HG02571 (cell line): ENCODE measurements around the gene TSG101.

Experiments
- ATAC-seq: cut with Tn5 transposase; IDR thresholded peaks from one replicate; pipeline ENCODE4 v1.9.1; 2021; ENCODE audit warnings: mild to moderate bottlenecking, moderate library complexity; ENCODE audit not compliant: unreplicated experiment

Gene TSG101, protein sequence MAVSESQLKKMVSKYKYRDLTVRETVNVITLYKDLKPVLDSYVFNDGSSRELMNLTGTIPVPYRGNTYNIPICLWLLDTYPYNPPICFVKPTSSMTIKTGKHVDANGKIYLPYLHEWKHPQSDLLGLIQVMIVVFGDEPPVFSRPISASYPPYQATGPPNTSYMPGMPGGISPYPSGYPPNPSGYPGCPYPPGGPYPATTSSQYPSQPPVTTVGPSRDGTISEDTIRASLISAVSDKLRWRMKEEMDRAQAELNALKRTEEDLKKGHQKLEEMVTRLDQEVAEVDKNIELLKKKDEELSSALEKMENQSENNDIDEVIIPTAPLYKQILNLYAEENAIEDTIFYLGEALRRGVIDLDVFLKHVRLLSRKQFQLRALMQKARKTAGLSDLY

GRCh38 chr11:18526521-18527296 lies at the start of gene TSG101:
Gene TSG101 (minus strand): TSS chr11:18526942. CDS start chr11:18526816, 126 bp downstream.
- peak; percentile 98 for ATAC-seq

DNA sequence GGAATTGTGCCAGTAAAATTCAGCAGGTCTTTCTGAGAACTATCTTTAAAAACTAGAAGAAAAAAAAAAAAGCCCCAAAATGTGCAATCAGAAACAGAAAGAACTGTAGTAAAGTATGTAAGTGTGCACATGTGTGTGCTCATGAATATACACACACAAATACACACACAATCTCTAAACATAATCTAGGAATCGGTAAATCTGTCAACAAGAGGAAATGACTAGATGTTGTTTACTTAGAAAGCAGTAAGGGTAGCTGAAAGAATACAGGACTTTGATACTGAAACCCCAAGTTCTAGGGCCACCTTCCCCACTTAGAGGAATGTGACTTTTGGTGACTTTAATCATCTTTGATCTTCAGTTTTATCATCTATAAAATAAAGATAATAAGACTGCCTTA lies 48.6 kb upstream of the TSG101 start:
- ATAC-seq: no peak

- ATAC-seq: no peak
Measured at GRCh38 chr11:18567081-18567480, 40.3 kb upstream of the TSG101 start.

DNA sequence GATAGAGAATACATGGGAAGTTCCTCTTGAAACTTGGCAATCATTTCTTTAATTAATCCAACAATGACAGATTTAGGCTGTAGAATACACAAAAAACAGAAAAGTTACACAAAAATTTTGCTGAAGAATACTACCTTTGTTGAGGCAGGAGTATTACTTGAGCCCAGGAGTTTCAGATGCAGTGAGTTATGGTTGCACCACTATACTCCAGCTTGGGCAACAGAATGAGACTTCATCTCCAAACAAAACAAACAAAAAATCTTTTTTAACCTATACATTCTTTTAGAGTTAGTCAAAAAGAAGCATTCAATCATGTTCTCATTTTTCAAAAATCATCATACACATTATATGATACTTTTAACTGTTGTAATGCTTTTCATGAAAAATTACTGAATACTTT lies 39.7 kb upstream of the TSG101 start:
- no peak for ATAC-seq

DNA sequence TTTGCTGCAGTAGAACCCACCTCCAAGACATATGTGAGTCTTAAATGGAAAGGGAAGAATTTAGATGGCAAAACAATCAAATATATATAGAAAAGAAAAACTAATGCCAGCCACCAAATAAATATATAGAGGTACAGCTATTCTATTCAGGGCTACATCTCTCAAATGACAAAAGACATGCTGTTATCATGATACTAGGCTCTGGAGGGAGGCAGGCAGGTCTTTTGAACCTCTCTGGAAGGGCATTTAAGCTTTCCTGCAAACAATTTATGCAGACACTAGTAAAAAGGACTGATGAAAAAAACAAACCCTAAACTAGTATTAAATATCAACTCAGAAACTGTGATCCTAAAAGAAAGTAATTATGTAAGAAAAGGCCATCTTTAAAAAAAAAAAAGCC lies 37.4 kb upstream of the TSG101 start:
- ATAC-seq: no peak

- ATAC-seq: no peak
Measured at GRCh38 chr11:18563090-18563730, 36.5 kb upstream of the TSG101 start.

GRCh38 chr11:18548001-18548400 lies 21.3 kb upstream of the TSG101 start:
- ATAC-seq: no peak

DNA sequence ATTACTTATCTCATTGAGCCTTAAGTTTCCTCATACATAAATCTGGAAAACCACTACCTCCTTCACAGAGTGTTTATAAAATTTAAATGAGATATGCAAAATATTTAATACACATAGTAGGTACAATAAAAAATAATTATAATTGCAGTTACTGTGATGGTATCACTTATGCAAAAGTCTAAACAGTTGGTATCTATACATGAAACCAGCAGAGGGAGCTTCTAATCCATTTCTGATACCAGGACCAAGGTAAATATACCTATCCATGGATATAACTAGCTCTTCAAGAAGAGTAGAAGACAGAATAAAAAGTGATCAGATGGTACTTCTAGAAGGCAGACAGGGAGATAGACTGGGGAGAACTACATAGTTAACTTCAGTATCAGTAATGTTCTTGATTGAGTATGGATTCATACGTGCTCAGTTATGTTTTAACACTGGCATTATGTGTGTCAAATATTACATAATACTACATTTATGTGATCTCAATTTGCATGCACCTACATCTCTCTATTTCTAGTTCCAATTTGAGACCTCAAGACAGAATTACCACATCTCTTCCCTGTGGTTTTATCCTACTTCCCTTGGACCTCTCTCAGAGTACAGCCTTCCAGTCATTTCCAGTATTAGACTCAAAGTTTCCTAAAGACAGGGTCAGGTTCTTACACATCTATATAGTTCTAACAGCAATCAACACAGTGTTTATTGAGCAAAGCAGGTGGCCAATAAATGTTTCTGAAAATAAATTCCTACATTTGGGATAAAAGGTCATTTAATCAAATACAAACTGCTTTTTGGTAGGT lies 13.7 kb upstream of the TSG101 start:
- ATAC-seq: no peak

DNA sequence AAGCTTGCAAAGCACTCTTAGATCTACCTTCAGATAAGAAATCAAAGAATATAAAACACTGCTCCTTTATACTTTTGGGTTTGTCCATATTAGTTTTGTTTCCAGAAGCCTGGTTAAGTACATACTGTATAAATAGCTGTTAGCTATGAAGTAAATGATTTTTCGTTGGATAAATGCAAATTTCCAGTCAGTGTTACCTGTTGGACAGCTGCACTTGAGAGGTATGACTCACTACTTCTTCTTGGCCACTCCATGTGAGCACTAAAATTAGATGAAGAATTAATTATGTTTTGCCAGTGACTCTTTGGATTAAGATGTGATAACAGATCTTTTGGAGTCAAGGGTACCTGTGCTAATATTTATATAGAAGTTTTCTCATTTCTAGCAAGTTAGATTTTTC lies 9.5 kb upstream of the TSG101 start:
- ATAC-seq: no peak

DNA sequence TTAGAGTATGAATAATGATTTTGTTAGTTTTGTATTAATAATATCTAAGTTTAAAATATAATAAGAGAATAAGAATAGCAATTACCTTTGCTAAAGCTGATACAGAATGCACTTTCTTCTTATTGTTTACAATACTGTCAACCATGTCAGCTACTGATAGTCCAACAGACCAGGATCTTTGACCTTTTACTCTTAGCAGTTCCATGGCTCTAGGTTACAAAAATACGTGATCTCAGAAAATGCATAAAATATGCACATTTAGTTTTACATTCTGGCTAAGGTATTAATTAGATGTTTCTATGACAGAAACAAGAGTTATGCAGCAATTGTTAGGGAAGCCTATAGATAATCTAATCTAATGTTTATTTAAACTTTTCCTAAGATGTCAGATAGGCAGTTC lies 7.5 kb upstream of the TSG101 start:
- ATAC-seq: no peak

GRCh38 chr11:18533365-18533764 lies 6.6 kb upstream of the TSG101 start:
- no peak for ATAC-seq

DNA sequence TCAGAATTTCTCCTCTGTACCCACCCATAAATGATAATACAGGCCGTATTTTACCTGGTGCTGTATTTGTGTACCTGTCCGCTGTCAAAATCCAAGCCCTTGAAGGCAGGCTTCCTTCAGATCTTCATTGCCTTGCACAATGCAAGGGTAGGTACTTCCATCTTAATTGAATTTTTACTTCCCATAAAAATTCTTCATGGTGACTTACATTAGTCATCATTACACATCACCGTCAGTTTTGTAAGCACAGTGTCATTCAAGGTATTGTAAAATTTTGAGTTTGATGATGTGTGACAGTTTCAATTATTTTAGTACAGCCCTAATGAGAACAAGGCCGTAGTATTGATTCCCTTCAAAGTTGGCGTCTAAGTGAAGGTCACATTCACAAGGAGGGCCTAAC lies 770 bp upstream of the TSG101 start:
- no peak for ATAC-seq

- no peak for ATAC-seq
Measured at GRCh38 chr11:18526130-18526520, 617 bp downstream of the TSG101 start.

DNA sequence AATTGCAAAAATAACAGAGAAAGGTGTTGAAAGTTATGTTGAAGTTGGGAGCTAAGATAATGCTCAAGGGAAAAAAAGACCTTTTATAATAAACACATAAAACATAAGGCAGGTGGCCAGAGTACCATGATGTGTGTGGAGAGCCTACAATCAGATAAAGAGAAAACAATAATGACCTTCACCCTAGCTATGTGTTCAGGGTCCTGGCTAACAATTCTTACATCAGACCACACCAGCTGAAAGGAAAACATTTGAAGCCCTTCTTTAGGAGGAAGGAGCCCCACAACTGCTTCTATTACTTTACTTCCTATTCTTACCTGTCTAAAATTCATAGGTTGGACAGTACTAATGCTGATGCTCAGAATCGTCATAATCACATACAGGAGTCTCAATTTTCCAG lies 2.5 kb downstream of the TSG101 start:
- ATAC-seq: no peak

- ATAC-seq: no peak
Measured at GRCh38 chr11:18523084-18523483, 3.7 kb downstream of the TSG101 start.

DNA sequence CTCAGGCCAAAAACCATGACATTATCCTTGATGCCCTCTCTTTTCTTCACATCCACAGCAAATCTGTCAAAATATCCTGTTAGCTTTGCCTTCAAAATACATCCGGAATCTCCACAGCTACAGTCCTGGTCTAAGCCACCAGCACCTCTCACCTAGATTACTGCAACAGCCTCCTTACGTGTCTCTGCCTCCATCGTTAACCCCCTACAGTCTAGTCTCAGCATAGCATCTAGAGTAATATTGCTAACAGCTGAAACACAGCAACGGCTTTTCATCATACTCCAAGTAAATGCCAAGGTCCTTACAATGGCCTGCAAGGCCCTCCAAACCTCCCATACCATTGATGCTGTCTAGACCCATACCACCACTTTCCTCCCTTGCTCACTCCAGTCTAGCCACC lies 4.4 kb downstream of the TSG101 start:
- ATAC-seq: no peak

DNA sequence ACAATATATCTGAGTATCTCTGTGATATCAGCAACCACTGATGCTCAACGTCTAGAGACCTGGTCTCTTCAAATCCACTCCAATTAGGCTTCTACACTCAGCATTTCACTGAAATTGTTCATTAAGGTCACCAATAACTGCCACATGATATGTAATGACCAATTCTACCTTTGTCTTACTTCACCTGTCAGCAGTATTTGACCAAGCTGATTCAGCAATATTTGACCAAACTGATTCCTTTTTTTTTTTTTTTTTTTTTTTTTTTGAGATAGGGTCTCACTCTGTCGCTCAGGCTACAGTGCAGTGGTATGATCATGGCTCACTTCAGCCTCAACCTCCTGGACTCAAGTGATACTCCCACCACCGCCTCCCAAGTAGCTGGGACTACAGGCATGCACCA lies 5.6 kb downstream of the TSG101 start:
- ATAC-seq: no peak

DNA sequence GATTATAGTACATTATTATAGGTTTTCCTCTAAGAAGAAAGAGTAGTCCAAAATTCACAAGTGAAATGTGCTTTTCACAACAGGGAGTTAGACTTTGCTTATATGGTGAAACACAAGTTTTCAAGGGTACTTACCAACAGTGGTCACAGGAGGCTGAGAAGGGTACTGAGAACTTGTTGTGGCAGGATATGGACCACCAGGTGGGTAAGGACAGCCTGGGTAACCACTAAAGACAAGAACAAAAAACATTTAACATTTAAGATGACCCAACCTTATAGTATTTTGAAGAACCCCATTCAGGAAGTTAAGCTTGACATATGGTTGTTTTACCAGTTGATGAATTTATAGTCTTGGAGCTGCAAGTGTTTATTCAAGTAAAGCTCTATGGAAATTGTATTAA lies 24.4 kb downstream of the TSG101 start:
- no peak for ATAC-seq

DNA sequence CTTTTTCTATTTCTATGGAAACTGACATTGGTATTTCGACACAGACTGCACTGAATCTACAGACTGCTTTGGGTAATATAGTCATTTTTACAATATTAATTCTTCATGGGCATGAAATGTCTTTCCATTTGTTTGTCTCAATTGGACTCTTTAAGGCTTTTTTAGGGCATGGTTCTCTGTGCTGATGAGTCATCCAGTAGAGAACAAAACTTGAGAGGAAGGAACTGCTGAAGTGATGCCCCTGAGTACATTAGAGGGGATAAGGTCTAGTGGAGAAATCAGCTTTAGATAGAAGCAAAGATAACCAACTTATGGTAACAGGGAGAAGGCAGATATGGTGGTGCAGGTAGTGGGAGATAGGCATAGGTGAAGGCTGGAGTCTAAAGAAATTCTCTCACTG lies 25.1 kb downstream of the TSG101 start:
- ATAC-seq: no peak

GRCh38 chr11:18498039-18498438 lies 28.7 kb downstream of the TSG101 start:
- no peak for ATAC-seq

- ATAC-seq: no peak
Measured at GRCh38 chr11:18495703-18496102, 31.0 kb downstream of the TSG101 start.
